Common myeloid progenitor, CD34-positive (primary cell): ENCODE measurements around the gene SEMA6B.

ENCODE experiments used
- CTCF ChIA-PET: fragments of 350-600 bp; sonication (Branson Sonifier 250); formaldehyde crosslinking; loops from one replicate; lab custom pipeline; 2021; ENCODE audit warnings: antibody characterized with exemption; lab: Charles Lee
- POLR2A ChIA-PET: fragments of 350-600 bp; sonication (Branson Sonifier 250); formaldehyde crosslinking; loops from one replicate; lab custom pipeline; 2021; ENCODE audit warnings: antibody characterized with exemption; lab: Charles Lee
- DNase-seq, 3 donors: peaks; one replicate each; pipeline versions ENCODE4 v3.0.0 to v3.0.0-alpha.2; 2013
- H3K27ac ChIP-seq, 2 experiments: 1 replicate in 1 of 2; 2 replicates in 1 of 2; pipeline ENCODE4 v1.7.0; 2013; ENCODE audit warnings: inconsistent platforms in 2 of 2, low read length in 2 of 2, mild to moderate bottlenecking in 2 of 2, low read depth in 1 of 2, moderate library complexity in 1 of 2; ENCODE audit not compliant: severe bottlenecking in 2 of 2, insufficient read depth in 1 of 2, poor library complexity in 1 of 2
- H3K27me3 ChIP-seq, 5 experiments: replicated peaks in 2 of 5; 1 replicate in 3 of 5; 2 replicates in 2 of 5; pipeline versions ENCODE4 v1.6.1 to v1.7.0; 2013; ENCODE audit warnings: low read length in 4 of 5, mild to moderate bottlenecking in 2 of 5, moderate library complexity in 2 of 5, inconsistent platforms in 1 of 5; ENCODE audit not compliant: insufficient read depth in 5 of 5, control insufficient read depth in 4 of 5
- H3K36me3 ChIP-seq, 4 experiments: 1 replicate in 2 of 4; 2 replicates in 2 of 4; pipeline versions ENCODE4 v1.6.1 to v1.7.0; 2013; ENCODE audit warnings: low read length in 3 of 4, control low read depth in 1 of 4, mild to moderate bottlenecking in 1 of 4; ENCODE audit not compliant: control insufficient read depth in 4 of 4, insufficient read depth in 4 of 4
- H3K4me1 ChIP-seq, 4 experiments: 1 replicate in 3 of 4; 2 replicates in 1 of 4; pipeline versions ENCODE4 v1.6.1 to v1.7.1; 2013; ENCODE audit warnings: low read length in 3 of 4, mild to moderate bottlenecking in 3 of 4, control low read depth in 1 of 4, inconsistent platforms in 1 of 4, moderate library complexity in 1 of 4; ENCODE audit not compliant: control insufficient read depth in 4 of 4, insufficient read depth in 4 of 4; ENCODE audit errors: control extremely low read depth in 1 of 4
- H3K4me3 ChIP-seq, 7 experiments: 1 replicate in 4 of 7; 2 replicates in 3 of 7; pipeline versions ENCODE4 v1.5.1 to v1.7.0; 2013; ENCODE audit warnings: mild to moderate bottlenecking in 7 of 7, low read length in 6 of 7, moderate library complexity in 6 of 7, inconsistent platforms in 2 of 7, low read depth in 2 of 7, control low read depth in 1 of 7; ENCODE audit not compliant: insufficient read depth in 4 of 7, control insufficient read depth in 1 of 7; ENCODE audit errors: extremely low read depth in 1 of 7
- H3K9me3 ChIP-seq, 5 experiments: 1 replicate in 4 of 5; 2 replicates in 1 of 5; pipeline versions ENCODE4 v1.6.1 to v1.7.1; 2013; ENCODE audit warnings: low read length in 4 of 5, mild to moderate bottlenecking in 2 of 5, inconsistent platforms in 1 of 5, low read depth in 1 of 5, moderate library complexity in 1 of 5; ENCODE audit not compliant: control insufficient read depth in 4 of 5, insufficient read depth in 2 of 5; ENCODE audit errors: control extremely low read depth in 1 of 5
- WGBS: methylation state at CpG from one replicate; pipeline ENCODE4 v1.1.5; 2013; ENCODE audit not compliant: insufficient coverage; 5-methylcytosine and 5-hydroxymethylcytosine counted together

Gene SEMA6B

DNA sequence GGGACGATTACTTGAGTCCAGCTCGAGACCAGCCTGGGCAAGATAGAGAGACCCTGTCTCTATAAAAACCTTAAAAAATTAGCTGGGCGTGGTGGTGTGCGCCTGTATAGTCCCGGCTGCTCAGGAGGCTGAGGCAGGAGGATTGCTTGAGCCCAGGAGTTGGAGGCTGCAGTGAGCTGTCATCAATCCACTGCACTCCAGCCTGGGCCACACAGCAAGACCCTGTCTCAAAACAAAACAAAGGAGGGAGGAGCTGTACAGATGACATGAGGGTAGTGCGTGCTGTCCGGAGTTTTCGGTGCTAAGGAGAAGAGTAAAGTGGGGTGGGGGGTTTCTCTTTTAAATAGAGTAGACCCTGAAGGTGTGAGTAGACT lies 64.8 kb downstream of the SEMA6B start:
- POLR2A ChIA-PET, result no interaction called here
- H3K27me3 ChIP-seq, result no peaks in the 10 kb centered on the region
- no peaks in the 10 kb centered on the region for H3K4me1 ChIP-seq
- H3K9me3 ChIP-seq, result no peaks in the 10 kb centered on the region
- no peak overlapping the region for H3K27ac ChIP-seq
- CTCF ChIA-PET, result no interaction called here
- peaks cover 5 to 78% (median 49%) of the 10 kb centered on the region in 4 experiments for H3K36me3 ChIP-seq
- no peak overlapping the region for H3K4me3 ChIP-seq
- no peak for DNase-seq
- 95% methylated on average over 8 of the region's 8 CpGs for WGBS

DNA sequence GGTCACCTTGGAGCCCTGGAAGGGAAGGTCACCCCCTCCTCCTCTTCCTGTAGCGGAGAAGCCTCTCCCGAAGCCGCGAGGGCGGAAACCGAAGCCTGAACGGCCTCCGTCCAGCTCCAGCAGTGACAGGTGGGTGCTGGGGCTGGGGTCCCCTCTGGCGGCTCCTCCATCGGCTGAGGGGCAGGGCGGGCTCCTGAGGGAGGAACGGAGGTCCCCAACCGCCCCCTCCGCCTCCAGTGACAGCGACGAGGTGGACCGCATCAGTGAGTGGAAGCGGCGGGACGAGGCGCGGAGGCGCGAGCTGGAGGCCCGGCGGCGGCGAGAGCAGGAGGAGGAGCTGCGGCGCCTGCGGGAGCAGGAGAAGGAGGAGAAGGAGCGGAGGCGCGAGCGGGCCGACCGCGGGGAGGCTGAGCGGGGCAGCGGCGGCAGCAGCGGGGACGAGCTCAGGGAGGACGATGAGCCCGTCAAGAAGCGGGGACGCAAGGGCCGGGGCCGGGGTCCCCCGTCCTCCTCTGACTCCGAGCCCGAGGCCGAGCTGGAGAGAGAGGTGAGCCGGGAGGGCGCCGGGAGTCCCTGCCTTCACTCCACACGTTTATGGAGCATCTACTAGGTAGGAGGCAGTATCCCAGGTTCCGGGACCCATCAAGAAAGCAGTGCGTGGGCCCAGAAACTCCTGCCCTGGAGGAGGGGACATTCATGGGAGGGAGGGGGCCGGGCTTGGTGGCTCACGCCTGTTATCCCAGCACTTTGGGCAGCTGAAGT lies 65.4 kb downstream of the SEMA6B start:
- H3K27ac ChIP-seq, result no peak overlapping the region
- H3K4me1 ChIP-seq, result no peaks in the 10 kb centered on the region
- CTCF ChIA-PET, result no interaction called here
- 98% methylated on average over 50 of the region's 61 CpGs for WGBS
- H3K9me3 ChIP-seq, result no peaks in the 10 kb centered on the region
- H3K4me3 ChIP-seq, result no peak overlapping the region
- peaks cover 7 to 82% (median 48%) of the 10 kb centered on the region in 4 experiments for H3K36me3 ChIP-seq
- POLR2A ChIA-PET, result no interaction called here
- H3K27me3 ChIP-seq, result no peaks in the 10 kb centered on the region
- DNase-seq, result no peak

DNA sequence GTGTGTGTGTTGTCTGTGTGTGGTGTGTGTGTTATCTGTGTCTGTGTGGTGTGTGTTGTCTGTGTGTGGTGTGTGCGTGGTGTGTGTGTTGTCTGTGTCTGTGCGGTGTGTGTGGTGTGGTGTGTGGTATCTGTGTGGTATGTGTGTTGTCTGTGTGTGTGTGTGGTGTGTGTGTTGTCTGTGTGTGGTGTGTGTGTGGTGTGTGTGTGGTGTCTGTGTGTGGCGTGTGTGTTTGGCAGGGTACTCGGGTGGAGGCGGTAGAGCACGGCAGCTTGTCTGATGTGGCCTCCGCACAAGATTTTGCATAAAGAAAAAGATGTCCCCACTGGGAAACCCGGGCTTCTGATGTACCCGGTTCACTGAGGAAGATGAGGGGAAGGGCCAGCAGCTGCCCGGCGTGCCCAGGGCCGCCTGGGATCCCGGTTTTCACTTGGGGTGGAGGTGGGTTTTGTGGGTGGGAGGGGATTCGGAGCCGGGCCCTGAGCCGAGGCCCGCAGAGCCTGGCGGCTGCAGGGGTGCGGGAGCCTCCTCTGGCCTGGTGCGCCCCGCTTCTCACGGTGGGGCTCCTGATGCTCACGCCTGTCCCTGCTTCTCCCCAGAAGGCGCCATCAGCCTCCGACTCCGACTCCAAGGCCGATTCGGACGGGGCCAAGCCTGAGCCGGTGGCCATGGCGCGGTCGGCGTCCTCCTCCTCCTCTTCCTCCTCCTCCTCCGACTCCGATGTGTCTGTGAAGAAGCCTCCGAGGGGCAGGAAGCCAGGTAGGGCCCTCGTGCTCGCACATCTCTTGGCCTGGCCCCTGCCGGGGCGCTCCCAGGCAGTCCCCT lies 66.2 kb downstream of the SEMA6B start:
- peaks cover 7 to 83% (median 46%) of the 10 kb centered on the region in 4 experiments for H3K36me3 ChIP-seq
- ChIA-PET CTCF (no interaction called here), POLR2A (no interaction called here)
- H3K4me3 ChIP-seq, result no peak overlapping the region
- H3K27me3 ChIP-seq, result no peaks in the 10 kb centered on the region
- H3K27ac ChIP-seq, result no peak overlapping the region
- H3K9me3 ChIP-seq, result no peaks in the 10 kb centered on the region
- H3K4me1 ChIP-seq, result no peaks in the 10 kb centered on the region
- 98% methylated on average over 29 of the region's 41 CpGs for WGBS
- peak in 1 of 3 donors; percentile 18 for DNase-seq
